Tibial artery (tissue), 4 donors: ENCODE data around the gene VGLL4.

Experiments used
- DNase-seq, 2 donors: peaks; one replicate each; pipeline ENCODE4 v3.0.0-alpha.2; 2019
- H3K27ac ChIP-seq, 2 donors: fragments of 200-600 bp; sonication (generic) in 1 of 2; 1 replicate in 1 of 2; 2 replicates in 1 of 2; pipeline ENCODE4 v1.5.1; 2018 to 2019; ENCODE audit warnings: mild to moderate bottlenecking in 1 of 2
- H3K27me3 ChIP-seq, 2 donors: fragments of 200-600 bp; sonication (generic) in 1 of 2; one replicate each; pipeline versions ENCODE4 v1.5.1 to v1.6.0; 2016 to 2019
- H3K36me3 ChIP-seq, 3 donors: fragments of 200-600 bp; sonication (generic) in 2 of 3; one replicate each; pipeline ENCODE4 v1.5.1; 2016 to 2019; ENCODE audit warnings: mild to moderate bottlenecking in 2 of 3
- H3K4me1 ChIP-seq, 4 donors: fragments of 200-600 bp; sonication (generic) in 2 of 4; 1 replicate in 3 of 4; 2 replicates in 1 of 4; pipeline ENCODE4 v1.5.1; 2016 to 2019
- H3K4me3 ChIP-seq, 2 donors: fragments of 200-600 bp; sonication (generic) in 1 of 2; 1 replicate in 1 of 2; 2 replicates in 1 of 2; pipeline ENCODE4 v1.5.1; 2018 to 2019; ENCODE audit warnings: mild to moderate bottlenecking in 2 of 2
- H3K9me3 ChIP-seq, 3 donors: fragments of 200-600 bp; sonication (generic) in 1 of 3; one replicate each; pipeline ENCODE4 v1.5.1; 2016 to 2019
- intact Hi-C: fragments of 100-400 bp; cut with DNase I; formaldehyde crosslinking; loops from one replicate; pipeline ENCODE4 v1.15.0; 2023; ENCODE audit warnings: low total_unique reads
- TF ChIP-seq, protein P1 (sequence below), 2 experiments: fragments of 200-600 bp in 1 of 2; fragments of 450-650 bp in 1 of 2; IDR thresholded peaks; one replicate each; pipeline ENCODE4 v1.5.1; 2017 to 2019; ENCODE audit warnings: antibody characterized with exemption in 2 of 2, mild to moderate bottlenecking in 1 of 2, moderate library complexity in 1 of 2

VGLL4 gene

GRCh38 chr3:11562277-11562881 is 81.3 kb downstream of the VGLL4 start:
- TF ChIP-seq, protein P1, sequence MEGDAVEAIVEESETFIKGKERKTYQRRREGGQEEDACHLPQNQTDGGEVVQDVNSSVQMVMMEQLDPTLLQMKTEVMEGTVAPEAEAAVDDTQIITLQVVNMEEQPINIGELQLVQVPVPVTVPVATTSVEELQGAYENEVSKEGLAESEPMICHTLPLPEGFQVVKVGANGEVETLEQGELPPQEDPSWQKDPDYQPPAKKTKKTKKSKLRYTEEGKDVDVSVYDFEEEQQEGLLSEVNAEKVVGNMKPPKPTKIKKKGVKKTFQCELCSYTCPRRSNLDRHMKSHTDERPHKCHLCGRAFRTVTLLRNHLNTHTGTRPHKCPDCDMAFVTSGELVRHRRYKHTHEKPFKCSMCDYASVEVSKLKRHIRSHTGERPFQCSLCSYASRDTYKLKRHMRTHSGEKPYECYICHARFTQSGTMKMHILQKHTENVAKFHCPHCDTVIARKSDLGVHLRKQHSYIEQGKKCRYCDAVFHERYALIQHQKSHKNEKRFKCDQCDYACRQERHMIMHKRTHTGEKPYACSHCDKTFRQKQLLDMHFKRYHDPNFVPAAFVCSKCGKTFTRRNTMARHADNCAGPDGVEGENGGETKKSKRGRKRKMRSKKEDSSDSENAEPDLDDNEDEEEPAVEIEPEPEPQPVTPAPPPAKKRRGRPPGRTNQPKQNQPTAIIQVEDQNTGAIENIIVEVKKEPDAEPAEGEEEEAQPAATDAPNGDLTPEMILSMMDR (IDR thresholded peaks at IDR 0.05): no peak
- Histone ChIP-seq H3K9me3 (no peaks in the 10 kb centered on the region), H3K36me3 (peaks cover 10 to 69% (median 44%) of the 10 kb centered on the region in 3 donors), H3K4me3 (no peak overlapping the region), H3K27ac (peak overlapping the region in 1 of 2 donors; percentile 85), H3K4me1 (peaks cover 0 to 71% (median 57%) of the 10 kb centered on the region in 4 donors), H3K27me3 (no peaks in the 10 kb centered on the region)
- DNase-seq: peak in 1 of 2 donors; percentile 65
- intact Hi-C loops: loop anchor here (10.0 kb wide), 2 partner anchors 82 to 88 kb away; partner anchors contain the start of gene VGLL4

DNA sequence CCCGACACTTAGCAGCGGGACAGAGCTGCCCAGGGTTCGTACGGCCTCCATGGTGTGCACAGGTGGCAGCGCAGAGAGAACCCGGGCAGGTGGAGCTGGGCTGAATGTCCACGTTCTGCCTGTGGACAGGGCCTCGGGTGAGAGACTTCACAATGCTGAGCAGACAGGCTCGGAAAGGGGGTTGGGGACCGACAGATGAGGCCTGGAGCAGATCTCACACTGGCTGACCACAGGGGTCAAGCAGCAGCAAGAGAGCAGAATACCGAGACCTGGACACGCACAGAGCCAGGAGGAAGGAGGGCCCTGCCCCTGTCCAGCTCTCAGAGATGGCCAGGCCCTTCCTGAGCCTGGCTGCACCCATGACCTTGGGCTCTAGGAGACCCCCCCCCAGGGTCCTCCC is 83.0 kb downstream of the VGLL4 start:
- Histone ChIP-seq H3K27me3 (no peaks in the 10 kb centered on the region), H3K36me3 (peaks cover 10 to 58% (median 43%) of the 10 kb centered on the region in 3 donors), H3K9me3 (no peaks in the 10 kb centered on the region), H3K27ac (peak overlapping the region; percentile 55 to 85), H3K4me1 (peaks cover 5 to 75% (median 59%) of the 10 kb centered on the region in 4 donors), H3K4me3 (no peak overlapping the region)
- peak in 1 of 2 donors; percentile 54 for DNase-seq
- TF ChIP-seq, protein P1 (IDR thresholded peaks at IDR 0.05): no peak
- intact Hi-C loops: loop anchor here (10.0 kb wide), 2 partner anchors 84 to 86 kb away; partner anchors contain the start of gene VGLL4

DNA sequence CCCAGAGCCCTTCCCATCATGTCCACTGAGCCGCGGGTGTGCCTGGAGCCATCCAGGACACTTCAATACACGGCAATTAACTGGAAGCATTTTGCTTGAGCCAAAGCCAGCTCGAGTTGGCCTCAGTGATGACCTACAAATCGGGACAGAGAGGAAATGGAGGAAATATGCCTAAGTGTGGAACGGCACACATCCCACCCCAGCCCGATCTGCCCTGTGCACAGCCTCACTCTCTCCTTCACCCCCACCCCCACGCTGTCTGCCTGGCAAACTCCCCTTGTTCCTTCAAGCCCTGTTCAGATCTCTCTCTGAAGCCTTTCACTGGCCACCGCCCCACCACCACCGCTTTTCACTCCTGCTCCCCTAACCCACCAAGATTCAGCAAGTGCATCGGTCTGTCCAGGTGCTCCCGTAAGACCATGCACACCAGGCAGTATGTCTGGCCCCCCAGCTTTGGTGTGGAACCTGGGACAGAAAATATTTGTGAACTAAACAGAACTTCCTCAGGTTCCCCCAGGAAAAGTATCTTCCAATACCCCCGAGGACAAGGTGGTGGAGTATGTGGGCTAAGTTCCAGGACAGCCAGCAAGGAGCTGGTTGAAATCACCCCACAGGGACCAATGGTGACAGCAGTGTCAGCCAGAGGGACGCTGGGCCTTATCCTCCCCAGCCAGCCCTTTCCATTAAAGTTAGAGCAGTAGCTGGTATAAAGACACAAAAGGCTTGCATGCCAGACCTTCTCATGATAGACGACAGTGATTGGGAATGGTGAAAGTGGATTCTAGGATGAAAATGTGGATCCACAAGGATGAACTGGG is 83.7 kb downstream of the VGLL4 start:
- Histone ChIP-seq H3K4me1 (peaks cover 5 to 80% (median 66%) of the 10 kb centered on the region in 4 donors), H3K27ac (peak overlapping the region; percentile 55 to 85)
- intact Hi-C loops: loop anchor here (10.0 kb wide), 2 partner anchors 85 kb away; partner anchors contain the start of gene VGLL4

GRCh38 chr3:11558918-11559815 is 84.5 kb downstream of the VGLL4 start:
- Histone ChIP-seq H3K9me3 (no peaks in the 10 kb centered on the region), H3K4me1 (peaks cover 5 to 83% (median 68%) of the 10 kb centered on the region in 4 donors), H3K27ac (peak overlapping the region; percentile 55 to 85), H3K4me3 (no peak overlapping the region), H3K36me3 (peaks cover 10 to 58% (median 43%) of the 10 kb centered on the region in 3 donors), H3K27me3 (no peaks in the 10 kb centered on the region)
- intact Hi-C loops: no loop called here
- TF ChIP-seq, protein P1 (IDR thresholded peaks at IDR 0.05): peak in 1 of 2 experiments; percentile 9
- peak in 1 of 2 donors; percentile 70 for DNase-seq

More for the DNA sequence above, 83.7 kb downstream of the VGLL4 start:
- Histone ChIP-seq H3K36me3 (peaks cover 10 to 64% (median 43%) of the 10 kb centered on the region in 3 donors), H3K27me3 (no peaks in the 10 kb centered on the region), H3K4me3 (no peak overlapping the region), H3K9me3 (no peaks in the 10 kb centered on the region)
- peak in 1 of 2 donors; percentile 67 for DNase-seq
- TF ChIP-seq, protein P1 (IDR thresholded peaks at IDR 0.05): no peak

GRCh38 chr3:11558411-11558903 is 85.3 kb downstream of the VGLL4 start:
- peak in 1 of 2 donors; percentile 70 for DNase-seq
- TF ChIP-seq, protein P1 (IDR thresholded peaks at IDR 0.05): no peak
- H3K9me3 ChIP-seq: no peaks in the 10 kb centered on the region
- no peaks in the 10 kb centered on the region for H3K27me3 ChIP-seq
- no peak overlapping the region for H3K4me3 ChIP-seq
- intact Hi-C loops: no loop called here
- H3K4me1 ChIP-seq: peaks cover 5 to 90% (median 74%) of the 10 kb centered on the region in 4 donors
- H3K27ac ChIP-seq: peak overlapping the region; percentile 83 to 85
- H3K36me3 ChIP-seq: peaks cover 10 to 51% (median 38%) of the 10 kb centered on the region in 3 donors
